CD4-positive, alpha-beta T cell treated with Interleukin-10 for 1 hour (primary cell): Measurements from ENCODE around the gene C16orf92.
"Not testable (repeated sequence)": the region's sequence is repeated elsewhere in the genome, so short reads cannot be mapped to it uniquely, and the experiment has no call there.

Experiments used
- DNase-seq: peaks from one replicate; pipeline ENCODE4 v3.0.0-alpha.2; 2020

Gene C16orf92

DNA sequence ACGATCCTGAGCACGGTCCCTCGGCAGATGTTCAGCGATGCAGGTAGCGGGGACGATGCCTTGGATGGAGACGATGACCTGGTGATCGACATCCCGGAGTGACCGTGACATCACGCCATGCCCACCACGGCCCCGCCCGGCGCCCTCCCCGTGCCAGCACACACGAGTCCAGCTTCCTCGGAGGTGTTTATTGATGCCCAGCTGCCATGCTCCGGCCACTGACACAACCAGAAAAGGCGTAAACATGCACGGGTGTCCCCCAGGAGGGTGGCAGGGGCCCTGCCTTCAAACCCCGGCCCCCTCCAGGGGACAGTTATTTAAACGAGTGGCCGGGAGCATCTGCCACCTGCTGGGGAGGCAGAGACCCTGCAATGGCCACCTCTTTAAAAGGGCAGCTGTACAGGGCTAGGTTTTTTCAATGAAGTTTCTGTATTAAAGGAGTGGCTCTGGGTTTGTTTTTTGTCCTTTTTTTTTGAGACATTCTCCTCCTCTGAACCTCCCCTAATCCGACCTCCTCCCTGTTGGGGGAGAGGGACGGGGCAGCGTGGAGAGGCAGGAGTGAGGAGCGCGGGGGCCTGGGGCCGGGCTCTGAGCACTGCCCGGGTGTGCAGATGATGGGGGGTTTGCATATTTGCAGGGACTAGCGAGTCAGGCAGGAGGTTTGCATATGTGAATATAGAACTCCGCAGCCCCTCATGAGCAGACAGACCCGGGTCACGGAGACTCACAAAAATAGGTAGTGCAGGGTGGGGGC lies 17.5 kb upstream of the C16orf92 start:
- DNase-seq: peak; percentile 57

GRCh38 chr16:30006095-30006473 lies 16.9 kb upstream of the C16orf92 start:
- no peak for DNase-seq

DNA sequence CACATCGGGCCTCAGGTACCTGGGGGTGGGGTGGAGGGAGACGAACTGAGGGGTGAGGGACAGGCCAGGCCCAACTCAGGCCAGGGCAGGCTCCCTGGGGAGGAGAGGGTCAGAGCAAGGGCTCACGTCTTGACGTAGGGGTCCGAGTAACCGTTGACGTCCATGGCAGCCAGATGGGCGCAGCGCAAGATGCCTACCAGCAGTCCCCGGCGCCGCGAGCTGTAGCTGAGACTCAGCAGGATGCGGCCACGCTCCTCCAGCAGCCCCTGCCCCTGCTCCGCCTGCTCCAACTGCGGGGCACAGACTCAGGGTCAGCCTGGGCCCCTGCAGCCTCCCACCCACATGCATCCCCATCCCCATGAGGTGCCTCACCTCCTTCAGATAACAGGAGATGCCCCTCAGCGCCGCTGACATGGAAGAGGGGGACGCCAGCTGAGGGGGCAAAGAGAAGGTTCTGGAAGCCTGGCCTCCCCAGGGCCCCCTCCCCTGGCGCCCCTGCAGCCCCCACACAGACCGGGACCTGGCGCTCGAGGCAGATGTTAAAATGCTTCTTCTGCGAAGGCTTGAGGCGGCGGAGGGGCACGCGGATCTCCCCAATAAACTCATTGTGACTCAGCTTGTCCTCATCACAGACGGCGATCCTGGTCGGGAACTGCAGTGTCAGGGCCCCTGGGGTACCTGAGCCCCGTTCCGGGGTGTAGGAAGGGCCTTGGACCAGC lies 16.2 kb upstream of the C16orf92 start:
- no peak for DNase-seq

- no peak for DNase-seq
Measured at GRCh38 chr16:30007378-30007895, 15.6 kb upstream of the C16orf92 start.

DNA sequence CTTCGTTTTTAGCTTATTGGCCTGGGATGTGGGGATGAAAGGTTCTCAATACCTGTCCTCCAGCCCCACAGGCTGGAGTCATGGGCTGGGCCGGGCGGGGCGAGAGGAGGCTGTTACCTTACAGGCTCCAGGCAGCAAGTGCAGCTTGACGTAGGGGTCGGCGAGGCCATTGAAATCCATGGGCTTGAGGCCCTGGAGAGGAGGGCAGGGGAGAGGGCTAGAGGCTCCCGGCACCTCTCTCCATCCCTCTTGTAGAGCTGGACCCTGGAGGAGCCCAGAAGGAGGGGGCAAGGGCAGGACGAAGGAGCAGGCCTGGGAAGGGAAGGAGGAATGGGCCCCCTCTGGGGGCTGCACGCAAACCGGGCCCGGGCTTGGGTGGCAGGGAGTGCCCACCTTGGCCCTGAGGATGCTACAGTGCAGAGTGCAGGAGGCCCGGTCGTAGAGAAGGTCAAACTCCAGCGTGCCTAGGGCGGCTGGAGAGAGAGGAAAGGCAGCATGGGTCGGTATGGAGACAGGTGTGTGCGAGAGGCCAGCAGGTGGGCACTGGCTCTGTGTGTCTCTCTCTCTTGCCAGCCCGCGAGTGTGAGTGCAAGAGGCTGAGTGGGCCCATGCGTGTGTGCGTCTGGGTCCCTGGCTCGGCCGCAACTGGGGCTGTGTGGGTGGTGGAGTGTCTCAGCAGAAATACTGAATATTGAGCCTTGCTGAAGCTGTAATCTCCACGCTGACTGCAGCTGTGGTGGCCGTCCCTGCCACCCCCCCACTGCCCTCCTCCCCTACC lies 13.7 kb upstream of the C16orf92 start:
- no peak for DNase-seq

- DNase-seq: no peak
Measured at GRCh38 chr16:30009990-30010843, 12.8 kb upstream of the C16orf92 start.

DNA sequence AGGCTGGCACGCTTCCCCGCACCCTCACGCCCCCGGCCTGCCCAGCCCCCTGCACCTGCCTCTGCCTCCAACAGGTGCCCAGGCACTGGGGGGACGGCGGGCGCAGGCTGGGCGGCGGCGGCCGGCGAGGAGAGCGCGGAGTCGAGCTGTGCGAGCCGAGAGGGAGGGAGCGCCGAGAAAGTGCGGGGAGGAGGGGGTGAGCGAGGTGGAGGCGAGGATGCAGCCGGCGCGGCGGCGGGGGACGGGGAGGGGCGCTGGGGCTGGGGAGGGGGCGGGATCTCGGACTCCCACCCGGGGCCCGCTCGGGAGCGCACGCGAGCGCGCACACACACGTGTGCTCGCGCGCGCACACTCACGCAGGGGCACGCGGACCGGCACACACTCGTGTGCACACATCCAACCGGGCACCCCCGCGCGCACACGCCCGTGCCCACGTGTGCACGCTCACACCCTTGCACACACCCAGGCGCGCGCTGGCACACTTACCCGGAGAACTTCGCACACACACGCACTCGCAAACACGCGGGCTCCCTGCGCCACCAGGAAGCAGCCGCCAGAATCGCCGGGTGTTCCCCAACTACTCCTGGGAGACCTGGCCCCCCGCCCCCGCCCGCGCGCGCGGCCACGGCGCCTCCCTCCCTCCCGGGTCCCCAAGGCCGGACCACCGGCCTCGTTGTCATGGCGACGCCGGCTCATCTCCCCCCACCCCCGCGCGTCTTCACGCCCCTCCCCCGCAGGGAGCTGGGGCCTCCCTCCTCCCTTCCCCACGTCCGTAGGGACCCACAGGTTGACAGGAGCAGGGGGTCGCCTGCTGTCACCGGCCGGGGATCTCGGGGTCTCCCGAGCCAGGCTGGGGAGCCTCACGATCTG lies 11.9 kb upstream of the C16orf92 start, which contains the start of gene DOC2A:
DOC2A (minus strand) TSS at position 184 of the 870 bp plus-strand sequence. CDS start 805 bp downstream, outside the sequence.
- DNase-seq: peak; percentile 24

DNA sequence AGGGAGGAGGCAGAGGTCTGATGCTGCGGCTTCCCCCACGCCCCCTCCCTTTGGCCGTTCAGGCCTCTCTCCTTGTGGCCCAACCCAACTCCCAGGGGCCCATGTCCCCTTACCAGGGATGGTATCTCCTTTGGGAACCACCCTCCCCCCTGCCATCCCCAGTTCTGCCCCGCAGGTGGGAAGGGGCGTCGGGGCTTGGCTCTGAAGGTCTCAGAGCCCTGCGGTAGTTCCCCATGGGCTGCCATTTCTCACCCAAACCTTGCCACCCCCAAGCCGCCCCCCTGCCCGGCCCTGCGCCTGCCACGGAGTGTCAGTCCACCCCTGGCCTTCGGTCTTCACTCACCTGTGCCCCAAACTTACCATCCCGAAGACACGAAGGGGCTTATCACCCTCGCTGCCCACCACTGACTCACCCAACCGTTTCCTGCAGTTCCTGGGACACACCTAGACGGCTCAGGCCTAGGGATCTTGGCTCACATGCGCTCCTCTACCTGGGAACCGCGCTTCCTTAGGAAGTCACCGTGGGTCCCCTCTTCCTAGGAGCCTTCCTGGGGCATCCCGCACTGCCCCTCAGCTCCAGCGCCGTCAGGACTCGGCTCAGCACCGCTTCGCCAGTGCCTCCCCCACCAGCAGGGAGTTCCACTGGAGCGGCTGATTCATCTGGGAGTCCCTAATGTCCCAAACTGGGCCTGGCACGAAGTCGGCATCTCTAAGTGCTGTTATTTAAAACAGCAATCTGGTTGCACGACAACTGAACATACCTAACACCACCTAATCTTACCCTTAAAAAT lies 11.1 kb upstream of the C16orf92 start:
- DNase-seq: no peak

DNA sequence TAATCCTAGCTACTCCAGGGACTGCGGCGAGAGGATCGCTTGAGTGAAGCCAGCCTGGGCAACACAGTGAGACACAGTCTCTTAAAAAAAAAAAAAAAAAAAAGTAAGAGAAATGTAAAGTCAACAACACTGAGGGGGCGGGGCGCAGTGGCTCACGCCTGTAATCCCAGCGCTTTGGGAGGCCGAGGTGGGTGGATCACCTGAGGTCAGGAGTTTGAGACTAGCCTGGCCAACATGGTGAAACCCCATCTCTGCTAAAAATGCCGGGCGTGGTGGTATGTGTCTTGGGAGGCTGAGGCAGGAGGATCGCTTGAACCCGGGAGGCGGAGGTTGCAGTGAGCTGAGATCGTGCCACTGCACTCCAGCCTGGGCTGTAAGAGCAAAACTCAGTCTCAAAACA lies 10.4 kb upstream of the C16orf92 start:
- DNase-seq: not testable (repeated sequence)

DNA sequence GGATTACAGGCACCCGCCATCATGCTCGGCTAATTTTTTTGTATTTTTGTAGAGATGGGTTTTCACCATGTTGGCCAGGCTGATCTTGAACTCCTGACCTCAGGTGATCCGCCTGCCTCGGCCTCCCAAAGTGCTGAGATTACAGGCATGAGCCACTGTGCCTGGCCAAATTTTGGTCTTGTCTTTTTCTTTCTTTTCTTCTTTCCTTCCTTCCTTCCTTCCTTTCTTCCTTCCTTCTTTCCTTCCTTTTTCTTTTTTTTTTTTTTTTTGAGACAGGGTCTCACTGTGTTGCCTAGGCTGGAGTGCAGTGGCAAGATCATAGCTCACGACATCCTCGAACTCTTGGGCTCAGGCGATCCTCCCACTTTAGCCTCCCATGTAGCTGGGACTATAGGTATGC lies 7.5 kb upstream of the C16orf92 start:
- DNase-seq: not testable (repeated sequence)

GRCh38 chr16:30016555-30017276 lies 6.3 kb upstream of the C16orf92 start:
- no peak for DNase-seq

GRCh38 chr16:30017277-30017656 lies 5.7 kb upstream of the C16orf92 start:
- DNase-seq: no peak

DNA sequence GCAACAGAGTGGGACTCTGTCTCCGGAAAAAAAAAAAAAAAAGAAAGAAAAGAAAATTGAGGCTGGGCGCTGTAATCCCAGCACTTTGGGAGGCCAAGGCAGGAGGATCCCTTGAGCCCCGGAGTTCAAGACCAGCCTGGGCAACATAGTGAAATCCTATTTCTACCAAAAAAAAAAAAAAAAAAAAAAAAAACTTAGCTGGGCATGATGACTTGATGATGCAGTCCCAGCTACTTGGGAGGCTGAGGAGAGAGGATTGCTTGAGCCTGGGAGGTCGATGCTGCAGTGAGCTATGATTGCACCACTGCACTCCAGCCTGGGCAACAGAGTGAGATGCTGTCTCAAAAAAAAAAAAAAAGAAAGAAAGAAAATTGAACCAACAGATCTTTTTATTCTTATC lies 5.1 kb upstream of the C16orf92 start:
- not testable (repeated sequence) for DNase-seq

DNA sequence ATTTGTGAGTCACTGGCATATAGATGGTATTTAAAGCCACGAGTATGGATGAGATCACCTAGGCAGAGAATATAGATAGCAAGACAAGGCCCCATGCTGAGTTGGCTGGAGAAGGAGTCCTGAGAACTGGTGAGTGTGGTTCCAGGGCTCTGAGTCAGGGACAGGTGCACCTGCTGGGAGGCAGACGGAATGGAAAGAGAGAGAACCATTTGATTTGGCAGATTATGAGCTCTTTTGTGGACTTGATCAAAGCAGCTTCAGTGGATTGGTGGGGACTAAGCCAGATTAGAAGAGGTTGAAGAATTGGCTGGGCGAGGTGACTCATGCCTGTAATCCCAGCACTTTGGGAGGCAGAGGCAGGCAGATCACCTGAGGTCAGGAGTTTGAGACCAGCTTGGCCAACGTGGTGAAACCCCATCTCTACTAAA lies 4.3 kb upstream of the C16orf92 start:
- DNase-seq: no peak

GRCh38 chr16:30023586-30023985 lies 588 bp downstream of the C16orf92 start:
- no peak for DNase-seq

DNA sequence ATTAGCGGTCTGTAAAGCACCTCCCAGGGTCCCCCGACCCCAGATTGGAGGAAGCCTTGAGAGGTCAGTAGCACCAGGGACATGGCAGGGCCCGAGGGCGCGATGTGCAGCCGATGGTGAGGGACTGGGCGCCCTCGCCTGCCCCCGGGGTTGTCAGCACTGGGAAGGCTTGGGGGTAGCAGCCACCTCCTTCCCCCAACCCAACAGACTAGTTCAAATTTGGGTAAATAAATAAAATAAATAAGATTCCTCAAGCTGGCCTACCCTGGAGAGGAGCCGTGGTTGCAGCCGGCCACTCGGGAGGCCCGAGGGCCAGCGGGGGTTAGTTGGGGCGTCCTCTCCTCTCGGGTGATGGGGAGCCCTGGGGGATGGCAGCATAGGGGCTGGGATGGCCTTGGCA lies 1.5 kb downstream of the C16orf92 start:
- DNase-seq: no peak

GRCh38 chr16:30025156-30025555 lies 2.2 kb downstream of the C16orf92 start:
- DNase-seq: no peak

- no peak for DNase-seq
Measured at GRCh38 chr16:30025574-30025973, 2.6 kb downstream of the C16orf92 start.

- no peak for DNase-seq
Measured at GRCh38 chr16:30026449-30026848, 3.5 kb downstream of the C16orf92 start.
